Bone marrow (tissue), 2 donors: ENCODE measurements around the gene CADM3.

Experiments
- DNase-seq, 2 donors: peaks; one replicate each; lab custom pipeline; 2025; lab: John Stamatoyannopoulos, UW

Gene CADM3, protein sequence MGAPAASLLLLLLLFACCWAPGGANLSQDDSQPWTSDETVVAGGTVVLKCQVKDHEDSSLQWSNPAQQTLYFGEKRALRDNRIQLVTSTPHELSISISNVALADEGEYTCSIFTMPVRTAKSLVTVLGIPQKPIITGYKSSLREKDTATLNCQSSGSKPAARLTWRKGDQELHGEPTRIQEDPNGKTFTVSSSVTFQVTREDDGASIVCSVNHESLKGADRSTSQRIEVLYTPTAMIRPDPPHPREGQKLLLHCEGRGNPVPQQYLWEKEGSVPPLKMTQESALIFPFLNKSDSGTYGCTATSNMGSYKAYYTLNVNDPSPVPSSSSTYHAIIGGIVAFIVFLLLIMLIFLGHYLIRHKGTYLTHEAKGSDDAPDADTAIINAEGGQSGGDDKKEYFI

DNA sequence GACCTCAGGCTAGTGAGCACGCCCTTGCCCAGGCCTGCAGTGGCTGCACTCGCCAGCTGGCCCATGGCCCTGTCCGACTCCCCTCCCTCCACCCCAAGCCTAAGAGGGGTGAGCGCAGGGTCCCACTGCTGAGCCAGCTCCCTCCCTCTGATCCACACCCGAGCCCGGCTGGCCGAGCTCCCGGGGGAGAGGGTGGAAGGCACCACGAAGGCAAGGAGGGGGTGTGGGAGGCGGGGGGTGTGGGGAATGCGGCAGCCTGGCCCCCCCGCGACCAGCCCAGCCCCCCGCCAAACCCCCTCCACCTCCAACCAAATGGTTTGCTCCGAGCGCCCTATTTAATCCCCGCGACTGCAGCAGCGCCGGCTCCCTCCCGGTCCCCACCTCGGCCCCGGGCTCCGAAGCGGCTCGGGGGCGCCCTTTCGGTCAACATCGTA lies at the start of gene CADM3:
Gene CADM3 (plus strand): TSS at position 362 of the 434 bp plus-strand sequence. CDS start 151 bp downstream, outside the sequence.
- no peak for DNase-seq

DNA sequence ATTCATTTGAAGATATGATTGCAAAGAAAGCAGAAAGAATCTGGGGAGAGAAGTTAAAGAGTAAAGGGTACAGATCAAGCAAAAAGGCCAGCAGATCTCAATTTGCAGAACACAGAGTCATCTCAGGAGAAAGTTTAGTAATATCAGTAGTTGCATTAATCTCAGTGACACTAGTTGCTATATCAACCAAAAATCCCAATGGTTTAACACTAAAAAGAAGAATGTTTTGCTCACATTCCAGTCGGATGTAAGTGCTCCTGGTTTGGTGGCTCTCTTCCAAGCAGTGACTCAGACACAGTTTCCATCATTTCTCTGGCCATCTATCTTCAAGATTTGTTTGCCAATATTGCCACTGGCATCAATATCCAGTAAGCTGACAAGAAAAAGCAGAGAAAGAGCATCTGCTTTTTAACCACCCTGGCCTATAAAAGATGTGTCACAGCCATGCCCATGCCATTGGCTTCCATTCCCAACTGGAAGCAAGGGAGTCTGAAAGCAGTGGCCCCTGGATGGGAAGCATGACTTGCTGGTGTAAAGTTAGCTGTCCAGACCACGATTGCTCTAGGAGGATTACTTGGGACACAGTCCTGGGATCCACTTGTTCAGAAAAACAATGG lies 49.3 kb upstream of the CADM3 start:
- DNase-seq: no peak

DNA sequence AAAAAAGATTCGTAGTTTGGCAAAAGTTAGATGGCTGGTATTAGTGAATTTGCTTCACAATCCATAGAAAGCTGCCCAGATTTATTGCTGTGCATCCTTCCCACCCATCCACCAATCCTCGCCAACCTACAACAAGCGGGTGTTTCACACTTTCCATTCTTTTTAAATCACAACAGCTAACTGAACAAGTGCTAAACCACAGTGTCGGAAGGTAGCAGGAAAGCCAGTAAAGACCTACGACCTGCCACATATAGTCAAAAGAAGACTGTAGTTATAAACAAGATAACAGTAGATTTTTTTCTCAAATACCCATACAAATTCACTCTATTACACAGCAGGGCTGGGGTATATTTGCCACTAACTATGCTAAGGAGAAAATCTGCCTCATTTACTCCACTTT lies 47.8 kb upstream of the CADM3 start:
- DNase-seq: no peak

DNA sequence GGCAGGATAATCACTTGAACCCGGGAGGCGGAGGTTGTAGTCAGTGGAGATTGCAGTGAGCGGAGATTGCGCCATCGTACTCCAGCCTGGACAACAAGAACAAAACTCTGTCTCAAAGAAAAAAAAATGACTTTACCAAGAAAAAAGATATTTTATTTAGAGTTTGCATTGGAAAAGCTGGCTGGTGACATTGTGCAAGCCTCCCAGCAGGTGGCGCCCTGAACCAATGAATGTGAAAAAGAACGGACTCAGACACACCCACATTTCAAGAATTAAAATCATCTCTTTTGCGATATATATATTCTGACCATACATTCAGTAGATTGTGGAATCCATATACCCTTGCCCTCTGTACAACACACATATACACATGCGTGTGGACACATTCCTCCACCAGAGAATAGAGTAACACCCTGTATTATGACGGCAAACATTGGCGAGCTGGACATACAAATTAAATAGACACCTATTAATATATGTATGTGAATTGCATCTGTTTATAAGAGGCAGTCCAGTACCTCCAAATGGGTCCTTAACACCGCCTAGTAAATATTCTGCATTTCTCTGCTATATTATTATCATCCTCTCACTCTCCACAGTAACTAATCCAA lies 39.0 kb upstream of the CADM3 start:
- DNase-seq: peak in 1 of 2 donors; percentile 30

DNA sequence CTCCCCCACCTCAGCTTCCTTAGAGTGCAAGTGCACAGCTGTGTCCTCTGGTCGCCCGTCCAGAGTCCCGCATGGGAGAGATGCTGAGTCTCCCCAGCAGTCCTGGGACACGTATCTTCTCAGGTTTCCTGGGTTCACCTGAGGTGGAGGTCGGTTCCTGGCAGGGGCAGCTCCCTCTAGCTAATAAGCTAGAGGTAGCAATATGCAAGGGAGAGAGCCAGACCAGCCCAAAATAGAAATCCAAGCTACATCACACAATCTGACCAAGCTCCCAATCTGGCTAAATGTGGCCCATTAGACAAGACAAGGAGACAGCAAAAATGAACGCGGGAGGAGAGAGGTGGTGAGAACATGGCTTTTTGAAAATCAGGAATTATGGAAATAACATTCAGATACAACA lies 30.9 kb upstream of the CADM3 start:
- no peak for DNase-seq

DNA sequence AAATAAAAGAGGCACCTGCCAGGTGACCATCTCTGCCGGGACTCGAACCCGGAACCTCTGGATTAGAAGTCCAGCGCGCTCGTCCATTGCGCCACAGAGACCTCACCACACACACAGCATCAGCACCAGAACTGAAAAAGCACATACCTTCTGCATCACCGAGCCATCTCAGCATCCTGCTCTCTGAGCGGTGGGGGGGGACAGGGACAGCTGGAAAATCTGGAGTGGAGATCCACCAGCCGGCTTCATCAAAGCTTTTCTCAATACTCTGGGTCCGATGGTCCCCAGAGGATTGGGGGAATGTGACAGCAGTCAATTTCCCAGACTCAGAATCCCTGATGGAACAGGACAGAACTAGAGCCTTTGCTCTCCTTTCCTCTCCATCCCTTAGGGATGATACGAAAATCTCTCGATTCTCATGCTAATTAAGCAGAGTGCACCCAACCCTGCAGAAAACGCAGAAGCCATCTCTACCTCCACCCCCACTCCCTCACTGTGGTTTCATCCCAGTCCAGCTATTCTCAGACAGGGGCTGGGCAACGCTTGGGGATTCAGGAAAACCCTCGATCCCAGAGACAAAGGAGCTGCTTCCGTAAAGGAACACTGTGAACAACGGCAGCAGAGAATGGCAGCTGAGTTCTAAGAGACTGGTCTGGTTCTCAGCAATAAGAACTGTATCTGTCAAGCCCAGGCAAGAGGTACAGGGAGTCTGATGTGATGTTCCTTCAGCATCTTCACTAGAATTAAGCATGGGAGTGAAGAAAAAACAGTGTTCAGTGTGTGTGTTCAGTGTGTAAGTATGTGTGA lies 29.6 kb upstream of the CADM3 start:
- DNase-seq: no peak

DNA sequence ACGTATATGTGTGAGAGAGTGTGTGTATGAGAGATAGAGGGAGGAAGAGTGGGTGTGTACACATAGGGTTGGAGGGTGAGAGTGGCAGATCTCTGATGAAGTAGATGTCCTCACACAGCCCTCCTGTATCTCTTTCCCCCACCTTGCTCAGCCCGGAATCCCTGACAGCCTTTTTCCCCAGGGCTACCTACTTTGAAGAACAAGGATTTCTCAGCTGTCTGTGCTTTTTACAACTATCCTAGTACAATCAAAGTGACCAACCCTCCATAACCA lies 29.1 kb upstream of the CADM3 start:
- DNase-seq: no peak

DNA sequence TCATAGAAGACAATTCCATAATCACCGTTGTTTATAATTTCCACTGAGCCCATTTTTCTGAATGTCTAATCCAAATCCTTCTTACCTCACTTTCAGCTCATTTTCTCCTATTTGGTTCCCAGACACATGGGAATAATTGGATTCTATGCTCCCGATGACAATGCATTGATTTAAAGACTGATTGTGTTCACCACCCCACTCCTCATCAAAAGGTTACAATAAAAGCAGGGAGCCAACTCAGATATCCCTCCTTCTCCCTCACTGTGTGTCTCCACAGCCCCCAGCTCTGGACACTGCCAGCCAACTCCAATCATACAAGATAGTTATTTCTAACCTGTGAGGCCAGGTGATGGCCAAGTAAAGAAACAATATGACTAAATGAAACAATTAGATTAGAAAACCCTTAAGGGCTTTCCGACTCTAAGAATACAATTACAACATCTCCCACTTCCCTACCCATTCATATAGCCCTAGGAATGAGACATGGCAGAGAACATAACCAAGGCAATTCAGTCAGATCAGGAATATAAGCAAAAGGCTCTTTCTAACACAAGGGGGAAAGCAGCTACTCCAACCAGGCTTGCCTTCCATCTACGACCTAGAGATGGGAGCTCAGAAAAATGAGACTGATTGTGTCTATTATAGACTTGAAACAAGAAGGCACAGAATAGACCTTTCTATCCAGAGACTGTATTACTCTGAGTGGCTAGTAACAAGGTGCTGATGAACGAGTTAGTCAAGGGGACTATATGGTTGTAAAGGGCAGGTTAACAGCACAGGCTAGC lies 28.5 kb upstream of the CADM3 start:
- DNase-seq: no peak

DNA sequence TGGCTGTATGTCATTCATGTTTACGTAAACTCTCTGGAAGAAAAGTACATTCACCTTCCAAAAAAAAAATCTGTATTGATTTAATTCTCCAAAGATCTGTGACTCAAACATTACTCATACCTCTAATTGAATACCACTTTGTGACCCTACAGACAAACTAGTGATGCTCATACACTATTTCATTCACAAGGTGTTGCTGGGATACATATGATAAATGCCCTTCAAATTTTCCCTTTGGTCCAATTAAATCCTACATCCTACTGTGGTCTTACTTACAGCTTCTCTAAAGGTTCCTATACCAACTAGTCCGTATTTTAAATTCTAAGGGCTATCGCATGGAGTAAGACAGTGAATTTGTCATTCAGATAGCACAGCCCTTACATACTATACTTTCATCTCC lies 26.8 kb upstream of the CADM3 start:
- DNase-seq: no peak

DNA sequence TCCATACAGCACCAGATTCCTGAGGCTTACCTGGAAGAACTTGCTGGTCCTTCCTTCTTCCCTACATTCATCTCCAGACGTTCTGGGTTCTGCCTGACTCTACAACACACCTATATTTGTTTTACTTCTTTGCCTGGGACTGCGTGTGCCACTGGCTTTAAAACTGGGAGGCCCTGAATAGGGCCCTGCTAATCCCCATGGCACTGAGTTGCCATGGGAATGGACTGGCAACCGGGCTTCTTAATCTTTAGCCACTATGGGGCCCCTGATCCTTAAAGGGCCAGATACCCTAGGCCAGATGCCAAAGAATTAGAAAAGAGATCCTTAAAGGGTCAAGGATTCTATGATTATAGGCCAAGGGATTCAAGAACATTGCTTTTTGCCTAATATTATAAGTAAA lies 24.4 kb upstream of the CADM3 start:
- DNase-seq: no peak

DNA sequence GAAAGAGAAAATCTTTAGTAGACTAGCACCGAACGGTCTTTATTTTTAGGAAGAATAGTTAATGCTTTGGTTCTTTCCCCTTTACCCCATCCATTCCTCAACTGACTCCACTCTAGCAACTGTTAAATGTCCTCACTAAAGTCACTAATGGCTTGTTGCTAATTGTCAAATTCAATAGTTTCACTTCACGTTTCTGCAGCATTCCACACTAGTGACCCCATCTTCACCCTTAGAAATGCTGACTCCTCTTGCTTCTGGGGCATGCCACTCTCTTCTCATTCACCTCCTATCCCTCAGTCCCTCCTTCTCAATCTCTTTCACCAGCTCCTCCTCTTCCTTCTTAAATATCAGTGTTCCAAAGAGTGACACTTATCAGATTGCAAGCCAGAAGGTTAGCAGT lies 19.4 kb upstream of the CADM3 start:
- no peak for DNase-seq

DNA sequence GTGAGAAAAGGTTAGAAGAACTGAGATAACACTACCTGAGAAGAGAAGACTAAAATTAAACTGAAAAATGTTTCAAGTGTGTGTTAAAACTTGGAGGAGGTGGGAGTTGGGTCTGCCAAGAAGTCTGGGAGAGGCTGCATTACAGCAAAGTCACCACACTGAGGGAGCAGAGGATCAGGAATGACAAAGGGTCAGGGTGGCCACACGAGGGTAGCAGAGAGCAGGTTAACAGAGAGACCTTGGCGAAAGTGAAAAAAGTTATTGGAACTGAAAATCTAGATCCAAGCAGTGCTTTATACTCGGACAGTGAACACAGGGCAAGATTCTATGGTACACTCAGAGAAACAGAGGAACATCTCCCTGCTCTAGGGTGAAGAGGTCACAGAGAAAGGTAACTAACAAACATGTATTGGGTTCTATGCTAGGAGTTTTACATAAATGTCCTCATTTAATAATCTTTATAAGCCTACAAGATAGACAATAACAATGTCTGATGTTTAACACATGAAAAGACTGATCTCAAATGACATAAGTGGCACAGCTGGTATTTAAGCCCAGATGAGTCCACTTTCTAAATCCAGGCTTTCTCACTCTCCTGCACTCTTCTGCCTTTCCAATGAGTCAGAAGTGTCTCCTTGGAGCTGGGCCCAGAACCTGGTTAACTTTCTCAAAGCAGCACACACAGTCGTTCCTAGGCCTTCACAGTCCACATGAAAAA lies 10.3 kb upstream of the CADM3 start:
- DNase-seq: peak; percentile 34 to 70

DNA sequence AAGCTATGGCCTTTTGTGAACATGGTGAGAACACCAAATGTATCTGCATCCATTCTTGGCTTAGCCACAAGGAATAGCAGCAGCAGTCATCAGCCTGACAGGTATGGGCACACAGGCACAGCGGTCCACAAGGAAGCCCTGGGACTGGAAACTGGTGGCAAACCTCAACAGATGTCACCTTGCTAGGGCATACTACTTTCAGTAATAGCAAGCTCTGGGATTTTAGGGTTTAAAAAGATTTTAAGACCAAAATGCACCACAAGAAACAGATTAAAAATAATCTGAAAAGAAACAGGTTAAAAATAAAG lies 9.7 kb upstream of the CADM3 start:
- DNase-seq: no peak

DNA sequence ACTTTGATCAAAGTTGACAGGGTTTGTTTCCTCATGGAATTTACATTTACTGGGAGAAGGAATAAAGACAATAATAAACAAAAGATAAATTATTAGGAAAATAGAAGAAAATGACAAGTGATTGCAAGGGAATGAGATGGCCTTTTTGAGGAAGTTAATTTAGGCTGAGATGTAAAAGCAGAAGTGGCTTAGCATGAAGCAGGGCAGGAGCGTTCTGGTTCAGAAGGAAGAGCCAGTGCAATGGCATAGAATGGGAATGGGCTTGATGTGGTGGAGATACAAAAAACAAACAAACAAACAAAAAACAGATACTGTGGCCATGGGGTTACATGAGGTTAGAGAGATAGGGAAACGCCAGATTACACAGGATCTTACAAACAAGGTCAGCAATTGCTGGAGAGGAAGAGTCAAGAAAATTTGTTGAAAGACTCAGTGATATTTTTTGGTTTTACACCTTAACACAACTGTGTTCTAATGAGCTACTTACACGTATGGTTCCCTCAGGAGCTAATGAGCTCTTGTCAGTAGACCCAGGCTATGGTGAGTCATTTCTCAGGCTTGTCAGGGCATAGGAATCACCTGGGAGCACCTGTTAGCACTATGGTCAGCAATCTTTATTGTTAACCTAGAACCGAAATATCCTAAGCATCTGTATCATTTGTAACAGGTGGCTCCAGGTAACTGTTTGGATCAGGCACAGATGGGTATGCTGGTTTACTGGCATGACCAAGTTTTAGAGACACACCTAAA lies 8.7 kb upstream of the CADM3 start:
- DNase-seq: peak in 1 of 2 donors; percentile 3

DNA sequence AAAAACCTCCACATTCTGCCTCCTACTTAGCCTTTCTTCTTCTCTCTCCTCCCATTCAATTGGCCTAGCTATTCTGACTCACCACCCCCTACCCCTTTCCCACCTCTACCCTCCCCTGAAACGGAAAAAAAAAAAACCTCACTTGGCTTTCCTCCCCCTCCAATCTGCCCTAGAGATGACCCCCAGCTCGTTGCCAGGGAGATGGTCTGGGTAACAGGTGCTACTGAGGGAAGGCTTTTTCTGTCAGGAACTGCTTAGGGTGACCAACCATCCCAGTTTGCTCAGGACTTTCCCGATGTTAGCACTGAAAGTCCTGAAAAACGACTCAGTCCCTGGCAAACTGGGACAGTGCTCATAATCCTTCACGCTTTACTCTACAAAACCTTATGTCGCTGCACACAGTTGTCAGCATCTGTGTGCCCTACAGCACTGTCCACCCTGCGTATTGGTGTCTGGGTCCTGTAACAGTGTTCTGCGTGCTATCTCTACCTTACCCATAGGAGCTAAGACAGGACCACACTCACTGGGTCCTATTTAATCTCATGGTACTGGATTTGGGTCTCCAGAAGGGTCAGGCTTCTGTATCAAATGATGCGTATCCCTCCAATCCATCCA lies 7.7 kb upstream of the CADM3 start:
- no peak for DNase-seq

DNA sequence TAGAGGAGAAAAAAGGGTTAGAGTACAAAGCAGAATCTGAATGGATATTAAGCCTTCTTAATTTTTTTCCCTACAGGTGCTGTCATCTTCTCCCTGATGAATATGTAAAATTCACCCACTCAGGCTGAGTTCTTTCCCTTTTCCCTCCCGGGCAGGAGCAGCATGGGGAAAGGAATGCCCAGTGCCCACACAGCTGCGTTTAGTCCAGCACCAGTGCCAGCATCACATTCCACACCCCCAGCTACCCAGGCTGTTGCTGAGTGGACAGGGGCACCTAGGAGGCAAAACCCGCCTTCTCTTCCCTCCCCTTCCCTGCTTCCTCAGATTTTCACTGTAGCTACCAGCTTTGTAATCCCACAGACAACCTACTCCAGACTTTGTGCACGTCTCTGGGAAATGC lies 3.4 kb upstream of the CADM3 start:
- DNase-seq: no peak

DNA sequence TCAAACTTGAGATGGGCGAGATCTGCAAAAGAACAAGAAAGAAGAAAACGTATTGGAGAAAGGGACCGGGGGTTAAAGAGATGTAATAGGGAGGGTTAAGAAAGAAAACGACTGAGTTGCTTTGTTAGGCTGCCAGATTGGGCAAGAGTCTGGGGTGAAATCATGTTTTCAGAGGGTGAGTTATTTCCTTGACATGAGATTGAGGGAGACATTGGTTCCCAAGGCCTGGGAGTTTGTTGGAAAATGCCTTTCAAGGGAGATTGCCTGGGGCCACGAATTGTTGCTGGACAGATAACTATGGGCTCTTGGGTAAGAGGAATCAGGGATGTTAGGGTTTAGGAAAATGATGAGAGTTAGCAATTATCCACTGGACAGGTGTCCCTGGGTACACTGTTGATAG lies 776 bp upstream of the CADM3 start:
- no peak for DNase-seq

DNA sequence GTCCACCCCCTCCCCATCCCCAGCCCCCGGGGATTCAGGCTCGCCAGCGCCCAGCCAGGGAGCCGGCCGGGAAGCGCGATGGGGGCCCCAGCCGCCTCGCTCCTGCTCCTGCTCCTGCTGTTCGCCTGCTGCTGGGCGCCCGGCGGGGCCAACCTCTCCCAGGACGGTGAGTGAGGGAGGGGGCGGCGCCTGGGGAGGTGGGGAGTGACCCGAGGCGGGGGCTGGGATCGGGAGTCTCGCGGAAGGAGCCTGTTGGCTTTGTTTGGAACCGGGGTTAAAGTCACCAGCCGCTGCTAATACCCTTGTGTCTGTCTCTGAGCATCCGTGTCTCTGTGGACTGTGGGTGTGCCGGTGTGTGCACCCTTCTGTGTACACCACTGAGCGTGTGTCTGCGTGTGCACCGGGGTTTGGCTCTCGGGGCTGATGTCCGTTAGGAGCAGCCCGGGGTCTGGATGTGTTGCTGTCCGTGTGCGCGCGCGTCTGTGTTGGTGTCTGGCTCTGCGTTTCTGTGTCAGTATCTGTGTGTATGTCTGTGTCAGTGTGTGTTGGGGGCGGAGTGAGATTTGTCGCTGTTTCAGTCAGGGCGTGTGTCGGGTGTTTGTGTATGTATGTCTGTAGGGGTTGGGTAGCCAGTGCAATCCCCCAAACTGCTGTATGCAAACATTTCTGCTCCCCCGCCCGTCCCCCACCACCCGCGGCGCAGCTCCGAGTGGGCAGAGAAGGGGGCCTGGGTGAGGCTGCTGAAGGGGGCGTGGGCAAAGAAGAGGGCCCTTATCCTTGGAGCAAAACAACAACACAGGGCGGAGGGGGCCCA lies 480 bp downstream of the CADM3 start:
- DNase-seq: no peak

DNA sequence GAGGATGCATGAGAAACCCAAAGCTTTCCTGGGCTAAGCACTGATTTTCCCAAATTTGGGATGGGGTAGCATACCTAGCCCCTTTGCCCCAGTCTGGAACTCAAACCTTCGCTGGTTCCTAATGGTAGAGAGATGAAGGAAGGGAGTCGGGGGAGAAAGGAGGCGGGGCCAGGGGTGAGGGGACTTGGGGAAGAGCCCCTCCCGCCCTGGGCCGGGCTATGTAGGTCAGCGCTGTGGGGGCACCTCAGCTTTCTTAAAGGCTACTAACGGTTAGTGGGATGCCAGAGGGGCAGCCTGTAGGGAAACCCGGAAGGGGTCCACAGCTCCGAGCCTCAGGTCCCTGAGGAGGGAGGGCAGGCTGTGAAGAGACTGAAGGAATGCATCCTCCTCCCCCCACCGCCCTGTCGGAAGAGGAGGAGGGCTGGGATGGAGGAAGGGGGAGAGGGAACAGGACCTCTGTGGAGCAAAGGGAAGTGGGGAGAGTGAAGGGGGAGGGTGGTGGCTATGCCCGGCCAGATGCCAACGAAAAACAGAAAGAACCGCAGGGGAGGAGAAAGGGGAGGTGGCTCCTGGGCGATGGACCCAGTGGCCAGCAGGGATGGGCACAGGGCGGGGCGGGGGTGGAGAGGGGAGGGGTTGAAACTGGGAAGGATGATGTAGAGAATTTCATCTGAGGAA lies 1.3 kb downstream of the CADM3 start:
- DNase-seq: no peak
